ENCODE data around the gene RNF175.

Gene RNF175

DNA sequence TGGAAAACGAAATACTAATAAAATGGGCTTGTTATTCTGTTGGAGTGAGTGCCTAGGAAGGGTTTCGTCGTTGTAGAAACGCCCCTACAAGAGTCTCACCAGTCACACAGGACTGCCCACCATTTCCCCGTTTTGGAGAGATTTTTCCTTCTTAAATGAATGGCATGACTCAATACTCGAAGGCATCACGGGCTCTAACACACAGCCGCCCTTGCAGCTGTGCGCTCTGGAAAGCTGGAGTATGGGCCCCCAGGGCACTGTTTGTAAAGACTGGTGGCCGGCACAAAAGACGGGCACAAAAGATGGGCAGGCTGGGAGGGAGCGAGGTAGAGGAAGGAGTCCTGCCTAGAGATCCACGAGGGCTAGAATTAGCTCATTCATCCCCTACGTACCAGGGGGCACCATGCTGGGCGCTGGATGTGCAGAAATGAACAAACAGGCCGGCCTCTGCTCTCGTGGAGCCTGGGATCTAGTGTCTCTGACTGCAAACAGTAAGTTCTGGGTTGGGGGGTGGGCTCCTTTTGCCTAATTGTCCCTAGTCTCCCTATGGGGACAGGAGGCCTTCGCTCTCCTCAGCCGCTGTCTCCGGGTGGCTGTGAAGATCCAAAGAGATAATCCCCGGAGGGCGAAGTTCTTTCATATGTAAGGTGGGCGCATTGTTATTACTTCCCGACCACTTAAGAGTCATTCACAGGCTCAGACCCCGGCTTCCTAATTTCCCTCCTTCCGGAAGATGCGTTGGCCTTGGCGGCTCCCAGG, 30.1 kb upstream of the RNF175 start:
- Histone ChIP-seq H3K9me3 (ENCODE audit: control insufficient read depth, insufficient read depth, low read length) (no peaks in the 10 kb centered on the region), H3K9ac (ENCODE audit: low read depth, low read length) (peak overlapping the region; percentile 60)

DNA sequence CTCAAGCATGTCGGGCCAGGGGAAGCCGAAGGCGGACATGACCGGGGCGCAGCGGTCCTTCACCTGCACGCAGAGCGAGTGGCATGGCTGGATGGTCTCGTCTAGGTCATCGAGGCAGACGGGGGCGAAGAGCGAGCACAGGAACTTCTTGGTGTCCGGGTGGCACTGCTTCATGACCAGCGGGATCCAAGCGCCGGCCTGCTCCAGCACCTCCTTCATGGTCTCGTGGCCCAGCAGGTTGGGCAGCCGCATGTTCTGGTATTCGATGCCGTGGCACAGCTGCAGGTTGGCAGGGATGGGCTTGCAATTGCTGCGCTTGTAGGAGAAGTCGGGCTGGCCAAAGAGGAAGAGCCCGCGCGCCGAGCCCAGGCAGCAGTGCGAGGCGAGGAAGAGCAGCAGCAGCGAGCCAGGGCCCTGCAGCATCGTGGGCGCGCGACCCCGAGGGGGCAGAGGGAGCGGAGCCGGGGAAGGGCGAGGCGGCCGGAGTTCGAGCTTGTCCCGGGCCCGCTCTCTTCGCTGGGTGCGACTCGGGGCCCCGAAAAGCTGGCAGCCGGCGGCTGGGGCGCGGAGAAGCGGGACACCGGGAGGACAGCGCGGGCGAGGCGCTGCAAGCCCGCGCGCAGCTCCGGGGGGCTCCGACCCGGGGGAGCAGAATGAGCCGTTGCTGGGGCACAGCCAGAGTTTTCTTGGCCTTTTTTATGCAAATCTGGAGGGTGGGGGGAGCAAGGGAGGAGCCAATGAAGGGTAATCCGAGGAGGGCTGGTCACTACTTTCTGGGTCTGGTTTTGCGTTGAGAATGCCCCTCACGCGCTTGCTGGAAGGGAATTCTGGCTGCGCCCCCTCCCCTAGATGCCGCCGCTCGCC, 28.8 kb upstream of the RNF175 start, which contains the start of gene SFRP2:
SFRP2 (minus strand) TSS at position 671 of the 864 bp plus-strand sequence; CDS start at position 423, 248 bp downstream.
- Histone ChIP-seq H3K9ac (ENCODE audit: low read depth, low read length) (peak within 1 kb of the TSS; percentile 60), H3K4me1 (ENCODE audit: insufficient read depth, low read length) (no peaks in the 10 kb centered on the region), H3K36me3 (ENCODE audit: insufficient read depth, low read length) (peaks cover 4% of the 10 kb centered on the region), H3K9me3 (ENCODE audit: control insufficient read depth, insufficient read depth, low read length) (no peaks in the 10 kb centered on the region)

More for the DNA sequence above, 30.1 kb upstream of the RNF175 start:
- no peaks in the 10 kb centered on the region for H3K36me3 ChIP-seq (ENCODE audit: insufficient read depth, low read length)
- H3K4me1 ChIP-seq (ENCODE audit: insufficient read depth, low read length), result no peaks in the 10 kb centered on the region

DNA sequence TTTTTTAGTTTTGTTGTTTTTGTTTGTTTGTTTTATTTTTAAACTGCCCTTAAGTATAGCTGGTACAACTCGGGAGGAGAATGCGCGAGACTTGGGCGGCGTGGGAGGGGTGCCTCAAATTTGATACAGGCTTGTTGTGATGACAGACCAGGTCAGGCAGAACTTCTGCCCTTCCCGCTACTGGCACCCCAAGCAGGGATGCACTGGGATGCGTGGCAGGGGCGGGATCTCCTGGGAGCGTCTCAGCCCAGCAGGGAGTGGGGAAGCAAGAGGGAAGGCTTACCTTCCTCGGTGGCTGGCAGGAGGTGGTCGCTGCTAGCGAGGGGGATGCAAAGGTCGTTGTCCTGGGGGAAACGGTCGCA, 28.2 kb upstream of the RNF175 start:
- H3K36me3 ChIP-seq (ENCODE audit: insufficient read depth, low read length), result peaks cover 5% of the 10 kb centered on the region
- H3K9me3 ChIP-seq (ENCODE audit: control insufficient read depth, insufficient read depth, low read length), result no peaks in the 10 kb centered on the region
- H3K9ac ChIP-seq (ENCODE audit: low read depth, low read length), result peak overlapping the region; percentile 60
- H3K4me1 ChIP-seq (ENCODE audit: insufficient read depth, low read length), result no peaks in the 10 kb centered on the region

DNA sequence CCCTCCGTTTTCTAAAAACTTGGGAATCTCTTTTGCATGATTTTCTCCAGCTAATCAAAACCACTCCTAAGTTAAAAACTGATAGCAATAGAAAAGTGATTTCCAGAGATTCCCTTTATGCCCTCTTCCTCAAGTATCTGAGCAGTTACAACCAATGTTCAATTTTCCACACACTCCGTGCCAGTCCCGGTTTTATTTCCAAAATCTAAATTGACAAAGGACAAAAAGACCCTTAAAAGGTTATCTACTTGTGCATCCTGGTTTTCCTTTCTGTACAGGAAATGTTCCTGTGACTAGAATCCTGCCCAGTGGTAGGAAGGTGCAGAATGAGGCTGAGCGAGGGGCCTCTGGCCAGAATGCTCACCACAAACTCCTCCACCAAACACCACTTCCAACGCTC, 27.8 kb upstream of the RNF175 start:
- peaks cover 5% of the 10 kb centered on the region for H3K36me3 ChIP-seq (ENCODE audit: insufficient read depth, low read length)
- H3K9ac ChIP-seq (ENCODE audit: low read depth, low read length), result peak overlapping the region; percentile 60
- no peaks in the 10 kb centered on the region for H3K4me1 ChIP-seq (ENCODE audit: insufficient read depth, low read length)
- H3K9me3 ChIP-seq (ENCODE audit: control insufficient read depth, insufficient read depth, low read length), result no peaks in the 10 kb centered on the region

DNA sequence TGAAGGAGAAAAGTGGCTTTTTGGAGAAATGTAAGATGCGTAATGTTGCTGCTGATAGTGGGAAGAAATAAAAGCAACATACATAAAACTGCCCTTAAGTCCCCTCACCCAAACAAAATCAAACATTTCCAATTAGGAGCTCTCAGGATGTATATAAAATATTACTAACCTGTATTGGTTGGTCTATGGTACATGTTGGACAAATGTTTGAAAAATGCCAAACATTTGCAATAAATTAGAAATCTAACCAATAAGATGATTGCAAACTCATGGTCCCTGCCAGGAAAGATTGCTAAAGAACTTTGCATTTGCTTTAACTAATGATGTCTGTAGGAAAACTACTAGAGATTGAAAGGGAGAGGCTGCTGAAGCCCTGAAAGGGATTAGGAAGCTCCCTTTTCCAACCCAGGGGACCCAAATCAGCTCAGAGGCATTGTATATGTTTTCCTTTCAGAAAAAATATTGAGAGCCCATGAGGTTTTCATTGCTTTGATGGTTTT, 27.3 kb upstream of the RNF175 start:
- Histone ChIP-seq H3K36me3 (ENCODE audit: insufficient read depth, low read length) (peaks cover 5% of the 10 kb centered on the region), H3K9ac (ENCODE audit: low read depth, low read length) (peak overlapping the region; percentile 60), H3K4me1 (ENCODE audit: insufficient read depth, low read length) (peaks cover 1% of the 10 kb centered on the region; the same call in 1 of the 2 replicates), H3K9me3 (ENCODE audit: control insufficient read depth, insufficient read depth, low read length) (no peaks in the 10 kb centered on the region)

DNA sequence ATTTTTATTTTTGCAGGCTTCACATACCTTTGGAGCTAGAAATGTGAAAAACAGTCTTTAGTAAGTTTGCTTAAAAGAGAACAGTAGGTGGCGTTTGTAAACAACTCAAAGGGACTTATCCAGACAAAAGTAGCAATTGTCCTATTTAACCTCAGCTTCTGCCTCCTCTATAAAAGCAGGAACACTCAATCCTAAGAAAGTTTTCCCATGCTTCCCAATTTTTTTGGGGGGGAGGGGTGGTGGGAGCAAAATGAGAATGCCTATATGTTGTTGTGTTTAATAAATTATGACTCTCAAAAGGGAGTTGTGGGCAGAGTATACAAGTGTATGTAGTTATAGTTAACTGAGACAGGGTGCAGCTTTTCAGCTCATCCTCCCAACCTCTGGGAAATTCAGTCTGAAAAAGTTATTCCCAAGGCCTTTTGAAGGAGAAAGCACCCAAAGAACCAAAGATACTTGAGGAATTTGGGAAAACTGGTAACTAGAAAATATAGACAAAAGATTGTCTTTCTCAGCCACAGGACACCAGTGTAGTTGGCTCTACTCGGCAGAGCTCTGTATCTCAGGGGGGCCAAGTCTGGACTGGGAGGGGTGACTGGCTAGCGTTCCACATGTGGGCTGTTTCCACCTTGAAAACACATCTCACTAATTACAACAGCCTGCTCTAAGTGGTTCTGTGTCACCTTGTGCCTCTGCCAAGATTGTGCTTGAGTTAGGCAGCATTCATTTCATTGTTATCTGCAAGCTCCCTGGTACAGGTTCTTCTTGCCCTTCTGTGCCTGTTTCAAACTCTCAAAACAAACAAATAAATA, 26.3 kb upstream of the RNF175 start:
- Histone ChIP-seq H3K4me1 (ENCODE audit: insufficient read depth, low read length) (peaks cover 8% of the 10 kb centered on the region; the same call in 1 of the 2 replicates), H3K9me3 (ENCODE audit: control insufficient read depth, insufficient read depth, low read length) (no peaks in the 10 kb centered on the region), H3K9ac (ENCODE audit: low read depth, low read length) (peak overlapping the region; percentile 34), H3K36me3 (ENCODE audit: insufficient read depth, low read length) (peaks cover 5% of the 10 kb centered on the region)

DNA sequence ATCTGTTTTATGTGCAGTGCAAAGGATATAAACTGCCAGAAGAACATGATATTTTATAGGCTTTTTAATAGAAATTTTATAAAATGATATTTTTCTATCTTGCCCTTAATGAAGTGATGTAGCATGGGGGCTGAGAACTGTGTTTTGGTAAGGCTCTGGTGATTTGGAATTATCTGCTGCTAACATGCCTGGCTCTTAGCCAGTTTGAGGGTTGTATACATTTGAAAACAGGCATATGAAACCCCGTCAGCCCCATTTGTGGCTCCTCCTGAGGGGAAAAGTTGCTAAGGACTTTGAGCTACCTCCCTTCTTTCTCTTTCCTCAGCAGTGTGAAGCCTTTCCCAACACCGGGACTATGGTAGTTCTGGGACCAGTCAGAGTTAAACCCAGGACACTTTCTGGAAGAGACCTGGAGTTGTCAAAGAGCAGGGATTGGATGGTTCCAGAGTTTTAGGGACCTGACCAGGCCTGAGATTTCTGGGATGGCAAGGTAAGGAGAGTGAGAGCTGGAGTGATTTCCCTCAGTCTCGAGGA, 24.4 kb upstream of the RNF175 start:
- Histone ChIP-seq H3K4me1 (ENCODE audit: insufficient read depth, low read length) (peaks cover 8% of the 10 kb centered on the region; the same call in 1 of the 2 replicates), H3K9ac (ENCODE audit: low read depth, low read length) (no peak overlapping the region), H3K9me3 (ENCODE audit: control insufficient read depth, insufficient read depth, low read length) (no peaks in the 10 kb centered on the region), H3K36me3 (ENCODE audit: insufficient read depth, low read length) (peaks cover 5% of the 10 kb centered on the region)

DNA sequence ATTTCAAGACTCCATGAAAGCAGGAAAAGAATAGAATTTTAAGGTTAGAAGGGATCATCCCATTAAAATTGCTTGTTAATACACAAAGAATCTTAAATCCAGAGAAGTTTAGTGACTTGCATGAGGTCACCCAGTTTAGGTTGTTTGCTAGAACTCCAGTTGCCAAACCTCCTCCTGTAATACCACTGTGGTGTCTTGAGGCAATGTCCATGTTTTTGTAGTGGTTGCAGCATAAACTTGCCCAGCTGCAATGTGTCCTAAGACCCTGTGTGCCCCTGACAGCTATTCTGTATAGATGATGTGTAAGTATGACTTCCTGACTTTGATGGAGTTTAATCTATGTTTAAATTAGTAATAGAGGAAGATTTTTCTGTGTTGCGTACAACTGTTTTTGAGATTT, 22.8 kb upstream of the RNF175 start:
- Histone ChIP-seq H3K9ac (ENCODE audit: low read depth, low read length) (no peak overlapping the region), H3K36me3 (ENCODE audit: insufficient read depth, low read length) (peaks cover 5% of the 10 kb centered on the region), H3K4me1 (ENCODE audit: insufficient read depth, low read length) (peaks cover 8% of the 10 kb centered on the region; the same call in 1 of the 2 replicates), H3K9me3 (ENCODE audit: control insufficient read depth, insufficient read depth, low read length) (no peaks in the 10 kb centered on the region)

DNA sequence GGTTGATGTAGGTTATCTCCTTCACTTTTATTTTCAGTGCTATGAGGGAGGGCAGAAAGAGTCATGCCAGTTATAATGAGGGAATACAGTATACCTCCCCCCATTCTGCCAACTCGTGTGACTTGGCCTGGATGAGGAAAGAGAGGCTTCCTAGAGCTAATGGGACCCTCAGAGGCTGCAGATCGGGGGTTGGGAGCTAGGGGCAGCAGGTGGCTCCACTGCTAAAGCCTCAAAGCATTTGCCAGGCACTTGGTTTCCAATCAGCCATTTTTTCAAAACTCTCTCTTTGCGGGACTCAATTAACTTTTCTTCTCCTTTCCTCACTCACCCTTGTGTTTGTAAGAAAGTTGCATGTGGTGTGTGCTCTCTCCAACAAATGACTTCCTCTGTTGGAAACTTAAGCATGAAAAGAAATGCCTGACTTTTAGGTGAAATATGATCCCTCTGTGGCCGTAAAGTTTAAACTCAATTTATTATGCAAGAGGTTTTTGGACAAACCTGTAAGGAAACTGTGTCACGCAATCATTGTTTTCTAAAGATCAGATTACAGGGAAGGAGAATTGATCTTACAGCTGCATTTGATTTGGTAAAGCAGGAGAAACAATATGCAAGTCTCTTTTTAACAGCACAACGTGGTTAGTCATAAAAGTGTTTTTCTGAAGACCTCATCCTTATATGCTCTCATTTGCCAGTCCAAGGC, 22.0 kb upstream of the RNF175 start:
- peaks cover 5% of the 10 kb centered on the region for H3K36me3 ChIP-seq (ENCODE audit: insufficient read depth, low read length)
- no peak overlapping the region for H3K9ac ChIP-seq (ENCODE audit: low read depth, low read length)
- H3K9me3 ChIP-seq (ENCODE audit: control insufficient read depth, insufficient read depth, low read length), result no peaks in the 10 kb centered on the region
- peaks cover 8% of the 10 kb centered on the region; the same call in 1 of the 2 replicates for H3K4me1 ChIP-seq (ENCODE audit: insufficient read depth, low read length)

DNA sequence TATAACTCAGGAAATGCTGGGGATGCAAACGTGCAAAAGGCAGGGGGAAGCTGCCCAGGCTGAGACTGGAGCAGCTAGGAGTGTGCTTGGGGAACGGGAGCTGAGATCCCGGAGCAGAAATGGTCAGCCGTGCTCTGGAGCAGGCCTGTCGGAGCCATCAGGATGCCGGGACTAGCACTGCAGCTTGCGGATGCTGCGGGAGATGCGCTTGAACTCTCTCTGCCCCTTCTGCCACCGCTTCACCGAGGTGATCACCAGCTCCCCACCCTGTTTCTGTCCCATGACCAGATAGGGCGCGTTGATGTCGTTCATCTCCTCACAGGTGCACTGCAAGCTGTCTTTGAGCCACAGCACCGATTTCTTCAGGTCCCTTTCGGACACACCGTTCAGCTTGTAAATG, 21.5 kb upstream of the RNF175 start:
- H3K9ac ChIP-seq (ENCODE audit: low read depth, low read length), result no peak overlapping the region
- H3K36me3 ChIP-seq (ENCODE audit: insufficient read depth, low read length), result peaks cover 5% of the 10 kb centered on the region
- no peaks in the 10 kb centered on the region for H3K9me3 ChIP-seq (ENCODE audit: control insufficient read depth, insufficient read depth, low read length)
- H3K4me1 ChIP-seq (ENCODE audit: insufficient read depth, low read length), result peaks cover 8% of the 10 kb centered on the region; the same call in 1 of the 2 replicates

DNA sequence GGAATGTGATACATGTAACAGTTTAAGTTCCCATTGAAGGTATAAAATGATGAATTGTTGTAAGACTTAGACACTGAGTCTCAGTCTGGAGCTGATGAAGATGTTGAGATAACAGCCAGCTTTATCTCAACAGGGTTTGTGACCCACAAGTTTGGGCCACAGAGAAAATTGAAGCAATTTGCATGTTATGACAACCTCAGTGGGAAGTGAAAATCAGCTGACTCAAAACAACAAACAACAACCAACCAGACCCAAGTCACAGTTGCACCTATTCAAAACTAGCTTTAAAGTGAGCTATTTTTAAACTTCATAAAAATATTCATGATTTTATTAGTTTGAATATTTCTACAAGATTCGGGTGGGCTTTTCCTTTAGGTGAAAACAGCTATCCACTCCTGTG, 21.1 kb upstream of the RNF175 start:
- Histone ChIP-seq H3K36me3 (ENCODE audit: insufficient read depth, low read length) (peaks cover 5% of the 10 kb centered on the region), H3K9ac (ENCODE audit: low read depth, low read length) (no peak overlapping the region), H3K9me3 (ENCODE audit: control insufficient read depth, insufficient read depth, low read length) (no peaks in the 10 kb centered on the region), H3K4me1 (ENCODE audit: insufficient read depth, low read length) (peaks cover 8% of the 10 kb centered on the region; the same call in 1 of the 2 replicates)

DNA sequence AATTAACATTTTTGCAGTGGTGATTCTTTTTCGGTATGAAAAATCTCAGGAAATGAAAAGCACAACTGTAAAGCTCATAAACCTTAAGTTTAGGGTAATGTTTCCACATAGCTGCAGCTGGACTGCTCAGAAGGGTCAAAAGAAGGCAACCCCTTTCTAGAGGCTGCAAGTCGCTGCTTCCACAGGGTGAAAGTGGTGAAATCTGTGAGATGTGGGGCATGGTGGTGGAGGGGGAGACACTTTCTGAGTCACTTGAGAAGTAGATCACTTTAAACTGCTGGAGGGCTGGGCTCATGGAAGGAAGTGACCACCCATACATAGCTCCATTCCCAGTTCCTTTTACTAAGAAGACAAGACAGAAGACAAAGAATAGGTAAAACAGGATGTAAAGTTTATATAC, 20.4 kb upstream of the RNF175 start:
- Histone ChIP-seq H3K4me1 (ENCODE audit: insufficient read depth, low read length) (peaks cover 8% of the 10 kb centered on the region; the same call in 1 of the 2 replicates), H3K9ac (ENCODE audit: low read depth, low read length) (no peak overlapping the region), H3K9me3 (ENCODE audit: control insufficient read depth, insufficient read depth, low read length) (no peaks in the 10 kb centered on the region), H3K36me3 (ENCODE audit: insufficient read depth, low read length) (peaks cover 5% of the 10 kb centered on the region)

DNA sequence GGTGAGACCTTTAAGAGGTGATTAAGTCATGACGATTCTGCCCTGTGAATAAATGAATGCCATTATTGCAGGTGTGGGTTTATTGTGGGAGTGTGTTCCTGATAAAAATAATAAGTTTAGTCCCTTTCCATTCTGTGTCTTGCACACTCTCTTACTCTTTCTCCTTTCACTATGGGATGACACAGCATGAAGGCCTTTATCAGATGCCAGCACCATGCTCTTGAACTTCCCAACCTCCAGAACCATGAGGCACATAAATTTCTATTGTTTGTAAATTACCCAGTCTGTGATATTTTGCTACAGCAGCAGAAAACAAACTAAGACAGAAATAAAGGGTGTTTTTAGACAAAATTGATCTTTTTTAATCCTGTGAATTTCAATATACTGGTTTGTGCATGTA, 18.6 kb upstream of the RNF175 start:
- Histone ChIP-seq H3K9me3 (ENCODE audit: control insufficient read depth, insufficient read depth, low read length) (no peaks in the 10 kb centered on the region), H3K4me1 (ENCODE audit: insufficient read depth, low read length) (peaks cover 8% of the 10 kb centered on the region; the same call in 1 of the 2 replicates), H3K36me3 (ENCODE audit: insufficient read depth, low read length) (no peaks in the 10 kb centered on the region; the same call in 1 of the 2 replicates), H3K9ac (ENCODE audit: low read depth, low read length) (no peak overlapping the region)

Data from ES-I3 (cell line).